RWPE1 (cell line): ENCODE data around the gene LHFPL3.
A peak's percentile ranks its signal among the peaks of the same experiment; 100 is the strongest.
"Not testable (repeated sequence)": the region's sequence is repeated elsewhere in the genome, so short reads cannot be mapped to it uniquely, and the experiment has no call there.

Experiments
- CTCF ChIA-PET: fragments of 350-600 bp; sonication (Branson Sonifier 250); formaldehyde crosslinking; extraction: SDS; loops from one replicate; lab custom pipeline; 2021; lab: Yijun Ruan, JAX
- POLR2A ChIA-PET: fragments of 400-600 bp; formaldehyde crosslinking; extraction: SDS; loops from one replicate; lab custom pipeline; 2020; ENCODE audit warnings: antibody characterized with exemption; ENCODE audit not compliant: low non-redundant PET; lab: Yijun Ruan, JAX
- DNase-seq: peaks from one replicate; pipeline ENCODE4 v3.0.0; 2012; ENCODE audit warnings: low spot score
- H3K27ac ChIP-seq: fragments of 450-650 bp; 2 replicates; pipeline ENCODE4 v1.5.1; 2017
- TF ChIP-seq, protein P1 (sequence below): fragments of 450-650 bp; conservative IDR thresholded peaks from 2 replicates; pipeline ENCODE4 v1.5.1; 2017; ENCODE audit warnings: low read depth, mild to moderate bottlenecking

Gene LHFPL3

DNA sequence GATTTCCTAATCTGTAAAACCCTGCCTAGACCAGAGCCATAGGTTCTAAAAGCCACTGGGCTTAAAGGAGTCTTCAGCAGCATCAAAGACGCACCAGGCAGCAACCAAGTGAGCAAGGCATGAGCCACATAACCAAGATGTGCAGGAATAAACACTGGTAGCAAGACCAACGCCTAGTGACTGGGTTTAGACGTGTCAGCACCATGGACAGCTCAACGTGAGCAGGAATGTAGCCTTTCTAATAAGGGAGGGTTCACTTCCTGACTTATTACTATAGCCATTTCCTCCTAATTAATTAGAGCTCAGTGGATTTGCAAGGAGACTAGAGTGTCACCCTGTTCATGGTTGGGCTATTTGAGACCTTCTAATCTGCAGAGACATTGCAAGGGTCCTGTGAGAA, 223.7 kb downstream of the LHFPL3 start:
- peak; percentile 55 for DNase-seq
- CTCF ChIA-PET, result interaction anchor here (0.6 kb wide), 1 partner anchor 82 kb away, joined by 3 read pairs; no protein-coding TSS in a partner anchor
- TF ChIP-seq, protein P1, sequence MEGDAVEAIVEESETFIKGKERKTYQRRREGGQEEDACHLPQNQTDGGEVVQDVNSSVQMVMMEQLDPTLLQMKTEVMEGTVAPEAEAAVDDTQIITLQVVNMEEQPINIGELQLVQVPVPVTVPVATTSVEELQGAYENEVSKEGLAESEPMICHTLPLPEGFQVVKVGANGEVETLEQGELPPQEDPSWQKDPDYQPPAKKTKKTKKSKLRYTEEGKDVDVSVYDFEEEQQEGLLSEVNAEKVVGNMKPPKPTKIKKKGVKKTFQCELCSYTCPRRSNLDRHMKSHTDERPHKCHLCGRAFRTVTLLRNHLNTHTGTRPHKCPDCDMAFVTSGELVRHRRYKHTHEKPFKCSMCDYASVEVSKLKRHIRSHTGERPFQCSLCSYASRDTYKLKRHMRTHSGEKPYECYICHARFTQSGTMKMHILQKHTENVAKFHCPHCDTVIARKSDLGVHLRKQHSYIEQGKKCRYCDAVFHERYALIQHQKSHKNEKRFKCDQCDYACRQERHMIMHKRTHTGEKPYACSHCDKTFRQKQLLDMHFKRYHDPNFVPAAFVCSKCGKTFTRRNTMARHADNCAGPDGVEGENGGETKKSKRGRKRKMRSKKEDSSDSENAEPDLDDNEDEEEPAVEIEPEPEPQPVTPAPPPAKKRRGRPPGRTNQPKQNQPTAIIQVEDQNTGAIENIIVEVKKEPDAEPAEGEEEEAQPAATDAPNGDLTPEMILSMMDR, result no peak
- POLR2A ChIA-PET, result no interaction called here
- no peak overlapping the region for H3K27ac ChIP-seq

- DNase-seq, result no peak
- TF ChIP-seq, protein P1, result no peak
- ChIA-PET POLR2A (no interaction called here), CTCF (no interaction called here)
- no peak overlapping the region for H3K27ac ChIP-seq
Observed at GRCh38 chr7:104553074-104553473, 224.7 kb downstream of the LHFPL3 start.

DNA sequence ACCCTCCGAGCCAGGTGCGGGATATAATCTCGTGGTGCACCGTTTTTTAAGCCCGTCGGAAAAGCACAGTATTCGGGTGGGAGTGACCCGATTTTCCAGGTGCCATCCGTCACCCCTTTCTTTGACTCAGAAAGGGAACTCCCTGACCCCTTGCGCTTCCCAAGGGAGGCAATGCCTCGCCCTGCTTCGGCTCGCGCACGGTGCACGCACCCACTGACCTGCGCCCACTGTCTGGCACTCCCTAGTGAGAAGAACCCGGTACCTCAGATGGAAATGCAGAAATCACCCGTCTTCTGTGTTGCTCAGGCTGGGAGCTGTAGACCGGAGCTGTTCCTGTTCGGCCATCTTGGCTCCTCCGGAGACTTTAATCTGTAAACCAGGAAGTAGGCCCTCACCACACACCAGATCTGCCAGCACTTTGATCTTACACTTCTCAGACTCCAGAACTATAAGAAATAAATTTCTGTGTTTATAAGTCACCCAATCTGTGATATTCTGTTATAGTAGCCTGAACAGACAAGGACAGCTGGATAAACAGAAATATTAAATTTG, 235.0 kb downstream of the LHFPL3 start:
- POLR2A ChIA-PET, DNase-seq, H3K27ac ChIP-seq, CTCF ChIA-PET: not testable (repeated sequence)

DNA sequence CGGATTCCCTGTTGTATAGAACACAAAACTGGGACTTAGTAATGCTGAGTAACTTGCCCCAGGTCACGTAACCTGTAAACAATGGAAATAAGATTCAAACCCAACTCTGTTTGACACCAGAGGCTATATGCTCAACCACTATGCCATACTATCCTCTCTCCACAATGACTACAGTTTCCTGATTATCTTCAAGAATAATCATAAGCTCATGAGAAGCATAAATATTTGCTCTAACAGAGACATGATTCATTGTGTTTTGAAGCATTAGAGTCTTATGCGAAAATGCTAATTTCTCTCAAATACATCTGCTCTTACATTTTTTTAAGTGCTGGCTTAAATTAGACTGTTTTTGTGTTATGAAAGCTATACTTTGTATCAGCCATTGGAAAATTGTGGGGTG, 241.3 kb downstream of the LHFPL3 start:
- H3K27ac ChIP-seq, result no peak overlapping the region
- TF ChIP-seq, protein P1, result no peak
- ChIA-PET POLR2A (no interaction called here), CTCF (no interaction called here)
- no peak for DNase-seq

GRCh38 chr7:104572554-104572953, 244.2 kb downstream of the LHFPL3 start:
- TF ChIP-seq, protein P1, result no peak
- DNase-seq, result no peak
- no peak overlapping the region for H3K27ac ChIP-seq
- POLR2A ChIA-PET, result no interaction called here
- CTCF ChIA-PET, result no interaction called here

- ChIA-PET CTCF (no interaction called here), POLR2A (no interaction called here)
- H3K27ac ChIP-seq, result no peak overlapping the region
- no peak for DNase-seq
- TF ChIP-seq, protein P1, result no peak
Observed at GRCh38 chr7:104584620-104585019, 256.2 kb downstream of the LHFPL3 start.

DNA sequence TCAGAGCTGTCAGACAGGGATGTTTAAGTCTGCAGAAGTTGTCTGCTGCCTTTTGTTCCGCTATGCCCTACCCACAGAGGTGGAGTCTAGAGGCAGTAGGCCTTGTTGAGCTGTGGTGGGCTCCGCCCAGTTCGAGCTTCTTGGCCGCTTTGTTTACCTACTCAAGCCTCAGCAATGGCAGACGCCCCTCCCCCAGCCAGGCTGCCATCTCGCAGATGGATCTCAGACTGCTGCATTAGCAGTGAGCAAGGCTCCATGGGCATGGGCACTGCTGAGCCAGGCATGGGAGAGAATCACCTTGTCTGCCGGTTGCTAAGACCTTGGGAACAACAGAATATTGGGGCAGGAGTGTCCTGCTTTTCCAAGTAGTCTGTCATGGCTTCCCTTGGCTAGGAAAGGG, 267.2 kb downstream of the LHFPL3 start:
- H3K27ac ChIP-seq, POLR2A ChIA-PET, DNase-seq: not testable (repeated sequence)
- CTCF ChIA-PET, result interaction anchor here (0.6 kb wide), 1 partner anchor 1070 kb away, joined by 3 read pairs; no protein-coding TSS in a partner anchor
